Measurements from ENCODE around the gene PAN3. TPM values are rescaled to one million over a fixed set of nuclear protein-coding genes. Genes with fewer than 3 reads are reported as not detected.

The PAN3 gene
- total RNA-seq, 1 experiment from 2014 or later = 24.8 TPM

DNA sequence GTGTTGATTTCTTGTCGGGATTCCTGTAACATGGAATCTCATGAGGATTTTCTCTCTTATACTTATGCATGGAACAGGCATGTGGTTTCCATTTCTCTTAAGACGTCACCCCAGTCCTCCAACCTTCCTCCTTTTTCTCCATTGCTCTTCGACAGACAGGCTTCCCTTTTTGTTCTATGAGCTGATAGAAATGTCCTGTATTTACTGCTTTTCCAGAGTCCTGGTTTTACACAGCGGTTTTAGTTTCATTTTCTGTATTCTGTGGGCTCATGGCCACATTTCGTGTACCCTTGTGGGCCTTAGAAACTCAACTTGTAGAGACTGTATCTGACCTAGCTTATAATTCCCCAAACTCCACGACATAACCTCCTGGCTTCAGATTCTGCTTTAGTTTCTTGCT is 113.1 kb downstream of the PAN3 start:
- intact Hi-C loops (cut with micrococcal nuclease; ENCODE audit: unreplicated experiment) = no loop called here
- Mint-ChIP-seq H3K4me3 (ENCODE audit: low read depth, unreplicated experiment) (no peak overlapping the region), H3K4me1 (ENCODE audit: low read depth, unreplicated experiment) (no peaks in the 10 kb centered on the region), H3K27me3 (ENCODE audit: unreplicated experiment) (no peaks in the 10 kb centered on the region), H3K27ac (ENCODE audit: unreplicated experiment) (no peak overlapping the region), H3K36me3 (ENCODE audit: insufficient read depth, unreplicated experiment) (peaks cover 3% of the 10 kb centered on the region), H3K9me3 (ENCODE audit: low read depth, unreplicated experiment) (no peaks in the 10 kb centered on the region)
- TF ChIP-seq, protein P1, sequence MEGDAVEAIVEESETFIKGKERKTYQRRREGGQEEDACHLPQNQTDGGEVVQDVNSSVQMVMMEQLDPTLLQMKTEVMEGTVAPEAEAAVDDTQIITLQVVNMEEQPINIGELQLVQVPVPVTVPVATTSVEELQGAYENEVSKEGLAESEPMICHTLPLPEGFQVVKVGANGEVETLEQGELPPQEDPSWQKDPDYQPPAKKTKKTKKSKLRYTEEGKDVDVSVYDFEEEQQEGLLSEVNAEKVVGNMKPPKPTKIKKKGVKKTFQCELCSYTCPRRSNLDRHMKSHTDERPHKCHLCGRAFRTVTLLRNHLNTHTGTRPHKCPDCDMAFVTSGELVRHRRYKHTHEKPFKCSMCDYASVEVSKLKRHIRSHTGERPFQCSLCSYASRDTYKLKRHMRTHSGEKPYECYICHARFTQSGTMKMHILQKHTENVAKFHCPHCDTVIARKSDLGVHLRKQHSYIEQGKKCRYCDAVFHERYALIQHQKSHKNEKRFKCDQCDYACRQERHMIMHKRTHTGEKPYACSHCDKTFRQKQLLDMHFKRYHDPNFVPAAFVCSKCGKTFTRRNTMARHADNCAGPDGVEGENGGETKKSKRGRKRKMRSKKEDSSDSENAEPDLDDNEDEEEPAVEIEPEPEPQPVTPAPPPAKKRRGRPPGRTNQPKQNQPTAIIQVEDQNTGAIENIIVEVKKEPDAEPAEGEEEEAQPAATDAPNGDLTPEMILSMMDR (IDR thresholded peaks at IDR 0.05; ENCODE audit: unreplicated experiment) = no peak
- no peak for DNase-seq
- CTCF ChIA-PET = no interaction called here
- no TSS peak for BruUV-seq (replicated peaks)

DNA sequence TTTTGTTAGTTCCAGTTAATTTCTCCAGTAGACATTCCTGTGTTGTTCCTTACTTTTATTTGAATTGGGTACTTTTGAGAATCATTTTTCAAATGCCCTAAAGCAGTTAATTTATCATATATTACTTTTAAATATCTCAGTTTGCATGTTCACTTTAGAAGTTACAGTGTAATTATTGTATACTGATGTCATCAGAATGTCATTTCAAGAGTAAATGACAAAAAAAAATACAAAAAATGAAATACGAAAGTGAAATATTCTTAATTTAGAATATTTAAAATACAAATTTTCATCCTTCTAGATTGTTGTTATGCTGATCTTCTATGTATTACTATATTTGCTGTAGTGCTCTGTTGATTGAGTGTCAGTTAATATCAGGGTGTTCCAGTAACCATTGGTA is 114.2 kb downstream of the PAN3 start:
- H3K4me3 Mint-ChIP-seq (ENCODE audit: low read depth, unreplicated experiment) = no peak overlapping the region
- TF ChIP-seq, protein P1 (IDR thresholded peaks at IDR 0.05; ENCODE audit: unreplicated experiment) = no peak
- H3K27me3 Mint-ChIP-seq (ENCODE audit: unreplicated experiment) = no peaks in the 10 kb centered on the region
- intact Hi-C loops (cut with micrococcal nuclease; ENCODE audit: unreplicated experiment) = no loop called here
- no TSS peak for BruUV-seq (replicated peaks)
- no peaks in the 10 kb centered on the region for H3K4me1 Mint-ChIP-seq (ENCODE audit: low read depth, unreplicated experiment)
- H3K36me3 Mint-ChIP-seq (ENCODE audit: insufficient read depth, unreplicated experiment) = peaks cover 11% of the 10 kb centered on the region
- H3K9me3 Mint-ChIP-seq (ENCODE audit: low read depth, unreplicated experiment) = no peaks in the 10 kb centered on the region
- CTCF ChIA-PET = no interaction called here
- DNase-seq = no peak
- H3K27ac Mint-ChIP-seq (ENCODE audit: unreplicated experiment) = no peak overlapping the region

DNA sequence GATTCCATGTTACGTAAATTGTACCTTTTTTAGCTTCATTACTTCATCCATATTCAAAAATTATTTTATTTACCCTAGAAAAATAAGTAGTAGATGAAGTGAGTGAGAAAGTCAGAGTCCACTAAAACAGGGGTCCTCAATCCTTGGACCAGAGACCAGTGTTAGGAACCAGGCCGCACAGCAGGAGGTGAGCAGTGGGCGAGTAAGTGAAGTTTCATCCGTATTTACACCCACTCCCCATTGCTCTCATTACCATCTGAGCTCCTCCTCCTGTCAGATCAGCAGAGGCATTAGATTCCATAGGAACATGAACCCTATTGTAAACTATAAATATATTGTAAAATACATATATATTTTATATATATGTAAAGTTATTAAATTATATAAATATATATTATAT is 119.0 kb downstream of the PAN3 start:
- no peaks in the 10 kb centered on the region for H3K9me3 Mint-ChIP-seq (ENCODE audit: low read depth, unreplicated experiment)
- no peak for DNase-seq
- intact Hi-C loops (cut with micrococcal nuclease; ENCODE audit: unreplicated experiment) = no loop called here
- H3K27me3 Mint-ChIP-seq (ENCODE audit: unreplicated experiment) = no peaks in the 10 kb centered on the region
- no peak overlapping the region for H3K4me3 Mint-ChIP-seq (ENCODE audit: low read depth, unreplicated experiment)
- no peak overlapping the region for H3K27ac Mint-ChIP-seq (ENCODE audit: unreplicated experiment)
- no TSS peak for BruUV-seq (replicated peaks)
- peaks cover 11% of the 10 kb centered on the region for H3K36me3 Mint-ChIP-seq (ENCODE audit: insufficient read depth, unreplicated experiment)
- H3K4me1 Mint-ChIP-seq (ENCODE audit: low read depth, unreplicated experiment) = no peaks in the 10 kb centered on the region
- TF ChIP-seq, protein P1 (IDR thresholded peaks at IDR 0.05; ENCODE audit: unreplicated experiment) = no peak
- CTCF ChIA-PET = no interaction called here

DNA sequence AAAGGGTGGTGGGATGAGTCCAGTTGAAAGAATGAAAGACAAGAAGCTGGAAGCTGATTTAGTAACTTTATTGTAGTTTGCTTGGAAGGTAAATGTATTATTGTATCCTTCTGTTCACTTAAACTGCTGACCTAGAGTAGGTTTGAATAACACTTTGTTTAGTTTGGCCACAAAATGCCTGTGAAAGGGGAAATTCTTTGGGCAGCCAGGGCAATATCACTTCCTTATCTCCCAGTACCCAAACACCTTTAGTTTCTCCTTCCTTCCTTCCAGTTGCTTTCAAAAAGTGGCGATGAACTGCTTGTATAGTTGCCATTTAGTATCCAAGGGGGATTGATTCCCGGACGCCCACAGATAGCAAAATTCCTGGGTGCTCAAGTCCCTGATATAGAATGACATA is 120.1 kb downstream of the PAN3 start:
- CTCF ChIA-PET = no interaction called here
- no TSS peak for BruUV-seq (replicated peaks)

More for the DNA sequence above, 120.1 kb downstream of the PAN3 start:
- no peak for DNase-seq
- H3K9me3 Mint-ChIP-seq (ENCODE audit: low read depth, unreplicated experiment) = no peaks in the 10 kb centered on the region
- H3K27me3 Mint-ChIP-seq (ENCODE audit: unreplicated experiment) = no peaks in the 10 kb centered on the region
- H3K36me3 Mint-ChIP-seq (ENCODE audit: insufficient read depth, unreplicated experiment) = peaks cover 11% of the 10 kb centered on the region
- no peak overlapping the region for H3K4me3 Mint-ChIP-seq (ENCODE audit: low read depth, unreplicated experiment)
- intact Hi-C loops (cut with micrococcal nuclease; ENCODE audit: unreplicated experiment) = no loop called here
- H3K4me1 Mint-ChIP-seq (ENCODE audit: low read depth, unreplicated experiment) = no peaks in the 10 kb centered on the region
- no peak overlapping the region for H3K27ac Mint-ChIP-seq (ENCODE audit: unreplicated experiment)
- TF ChIP-seq, protein P1 (IDR thresholded peaks at IDR 0.05; ENCODE audit: unreplicated experiment) = no peak

All from Calu3 (cell line).